GM12891 (cell line): Measurements from ENCODE around the gene HMCN1.

Source experiments
- PAX5 ChIP-seq: IDR thresholded peaks from 2 replicates; pipeline ENCODE4 v1.6.1; 2011; ENCODE audit warnings: low read length, moderate library complexity, mild to moderate bottlenecking; ENCODE audit not compliant: insufficient read depth, severe bottlenecking
- POLR2A ChIP-seq: IDR thresholded peaks from 2 replicates; pipeline ENCODE4 v1.6.1; 2011; ENCODE audit warnings: low read depth, low read length, control low read depth
- POLR2AphosphoS5 ChIP-seq: IDR thresholded peaks from 2 replicates; pipeline ENCODE4 v1.6.1; 2011; ENCODE audit warnings: low read depth, low read length, control low read depth
- POU2F2 ChIP-seq: IDR thresholded peaks from 2 replicates; pipeline ENCODE4 v1.6.1; 2011; ENCODE audit warnings: low read depth, mild to moderate bottlenecking, control low read depth, low read length, moderate library complexity
- SPI1 ChIP-seq: IDR thresholded peaks from 2 replicates; pipeline ENCODE4 v1.6.1; 2011; ENCODE audit warnings: low read depth, low read length, control low read depth
- TAF1 ChIP-seq: IDR thresholded peaks from 2 replicates; pipeline ENCODE4 v1.6.1; 2011; ENCODE audit warnings: low read depth, low read length, control low read depth

GRCh38 chr1:185964946-185965345, 230.8 kb downstream of the HMCN1 start:
- no peak for TF ChIP-seq POLR2A
- no peak for TF ChIP-seq SPI1
- no peak for TF ChIP-seq POLR2AphosphoS5
- no peak for TF ChIP-seq TAF1
- TF ChIP-seq PAX5, result no peak
- no peak for TF ChIP-seq POU2F2
